Right atrium auricular region (tissue), 2 donors: ENCODE measurements around the gene PLXDC2. TPM values are rescaled to one million over a fixed set of nuclear protein-coding genes. Genes with fewer than 3 reads are reported as not detected.
"Not testable (repeated sequence)": the region's sequence is repeated elsewhere in the genome, so short reads cannot be mapped to it uniquely, and the experiment has no call there.

Source experiments
- DNase-seq: peaks from one replicate; pipeline ENCODE4 v3.0.0-alpha.2; 2019; ENCODE audit warnings: low spot score
- H3K27ac ChIP-seq, 2 donors: fragments of 200-600 bp; sonication (generic); 1 replicate in 1 of 2; 2 replicates in 1 of 2; pipeline ENCODE4 v1.5.1; 2016 to 2019
- H3K27me3 ChIP-seq, 2 donors: fragments of 200-600 bp; sonication (generic); one replicate each; pipeline versions ENCODE4 v1.5.1 to v1.6.0; 2017 to 2019
- H3K36me3 ChIP-seq: fragments of 200-600 bp; sonication (generic); one replicate; pipeline ENCODE4 v1.5.1; 2016
- H3K4me1 ChIP-seq, 2 donors: fragments of 200-600 bp; sonication (generic); one replicate each; pipeline versions ENCODE4 v1.5.1 to v1.6.0; 2017 to 2019
- H3K4me3 ChIP-seq, 2 donors: fragments of 200-600 bp; sonication (generic); 1 replicate in 1 of 2; 2 replicates in 1 of 2; pipeline ENCODE4 v1.5.1; 2017 to 2019; ENCODE audit warnings: mild to moderate bottlenecking in 1 of 2, moderate library complexity in 1 of 2
- H3K9me3 ChIP-seq, 2 donors: fragments of 200-600 bp; sonication (generic); one replicate each; pipeline ENCODE4 v1.5.1; 2019
- total RNA-seq, 2 donors: library from RNA; depleted of rRNA; stranded (reverse); fragments of >200 nt; gene quantifications; one replicate each; pipeline ENCODE4 v1.1.0, GENCODE V29; 2016
- TF ChIP-seq, protein P1 (sequence below), 2 donors: fragments of 200-600 bp; sonication (generic); IDR thresholded peaks; one replicate each; pipeline ENCODE4 v1.5.1; 2019; ENCODE audit warnings: antibody characterized with exemption in 2 of 2

The PLXDC2 gene
- total RNA-seq, 2 donors from 2014 or later, result 24.0 to 43.6 TPM

DNA sequence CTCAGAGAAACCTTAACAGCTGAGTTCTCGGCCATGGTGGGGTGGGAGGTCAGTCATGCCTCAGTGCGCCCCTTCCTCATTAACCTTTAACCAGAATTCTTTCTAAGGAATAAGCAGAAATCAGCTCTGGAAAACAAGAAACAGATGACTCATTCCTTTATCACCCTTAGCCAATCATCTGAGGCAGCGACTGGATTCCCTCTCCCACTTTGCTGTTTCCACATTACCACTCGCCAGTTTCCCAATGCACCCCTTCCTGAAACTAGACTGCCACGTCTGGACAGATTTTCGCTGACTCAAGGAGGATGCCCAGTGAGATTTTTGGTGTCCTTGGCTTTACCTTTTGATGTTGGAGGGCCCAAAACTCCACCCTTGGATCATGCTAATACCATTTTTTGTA, 223.8 kb downstream of the PLXDC2 start:
- no peaks in the 10 kb centered on the region for H3K9me3 ChIP-seq
- no peak overlapping the region for H3K27ac ChIP-seq
- TF ChIP-seq, protein P1, sequence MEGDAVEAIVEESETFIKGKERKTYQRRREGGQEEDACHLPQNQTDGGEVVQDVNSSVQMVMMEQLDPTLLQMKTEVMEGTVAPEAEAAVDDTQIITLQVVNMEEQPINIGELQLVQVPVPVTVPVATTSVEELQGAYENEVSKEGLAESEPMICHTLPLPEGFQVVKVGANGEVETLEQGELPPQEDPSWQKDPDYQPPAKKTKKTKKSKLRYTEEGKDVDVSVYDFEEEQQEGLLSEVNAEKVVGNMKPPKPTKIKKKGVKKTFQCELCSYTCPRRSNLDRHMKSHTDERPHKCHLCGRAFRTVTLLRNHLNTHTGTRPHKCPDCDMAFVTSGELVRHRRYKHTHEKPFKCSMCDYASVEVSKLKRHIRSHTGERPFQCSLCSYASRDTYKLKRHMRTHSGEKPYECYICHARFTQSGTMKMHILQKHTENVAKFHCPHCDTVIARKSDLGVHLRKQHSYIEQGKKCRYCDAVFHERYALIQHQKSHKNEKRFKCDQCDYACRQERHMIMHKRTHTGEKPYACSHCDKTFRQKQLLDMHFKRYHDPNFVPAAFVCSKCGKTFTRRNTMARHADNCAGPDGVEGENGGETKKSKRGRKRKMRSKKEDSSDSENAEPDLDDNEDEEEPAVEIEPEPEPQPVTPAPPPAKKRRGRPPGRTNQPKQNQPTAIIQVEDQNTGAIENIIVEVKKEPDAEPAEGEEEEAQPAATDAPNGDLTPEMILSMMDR (IDR thresholded peaks at IDR 0.05), result no peak

DNA sequence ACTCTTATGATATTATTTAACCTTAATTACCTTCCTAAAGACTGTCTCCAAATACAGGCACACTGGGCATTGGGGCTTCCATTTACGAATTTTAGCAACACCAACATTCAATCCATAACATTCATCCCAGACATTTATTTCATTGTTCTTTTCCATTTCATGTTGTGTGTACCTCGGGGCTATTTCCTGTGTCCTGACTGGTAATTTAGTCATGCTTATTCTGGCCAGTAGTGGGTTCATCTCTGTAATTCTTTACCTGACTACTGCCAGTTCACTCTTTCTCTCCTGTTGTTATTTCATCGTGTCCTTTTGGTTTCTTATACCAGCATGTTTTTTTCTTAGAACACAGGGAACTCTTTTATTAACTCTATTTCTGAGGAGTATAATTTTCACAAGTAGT, 225.7 kb downstream of the PLXDC2 start:
- H3K9me3 ChIP-seq, result no peaks in the 10 kb centered on the region
- no peak overlapping the region for H3K4me3 ChIP-seq
- DNase-seq, result no peak
- no peaks in the 10 kb centered on the region for H3K36me3 ChIP-seq
- TF ChIP-seq, protein P1 (IDR thresholded peaks at IDR 0.05), result no peak
- no peaks in the 10 kb centered on the region for H3K4me1 ChIP-seq
- H3K27me3 ChIP-seq, result no peaks in the 10 kb centered on the region
- H3K27ac ChIP-seq, result no peak overlapping the region

More for the DNA sequence above, 223.8 kb downstream of the PLXDC2 start:
- Histone ChIP-seq H3K4me3 (no peak overlapping the region), H3K27me3 (no peaks in the 10 kb centered on the region), H3K4me1 (no peaks in the 10 kb centered on the region), H3K36me3 (no peaks in the 10 kb centered on the region)
- peak; percentile 64 for DNase-seq

DNA sequence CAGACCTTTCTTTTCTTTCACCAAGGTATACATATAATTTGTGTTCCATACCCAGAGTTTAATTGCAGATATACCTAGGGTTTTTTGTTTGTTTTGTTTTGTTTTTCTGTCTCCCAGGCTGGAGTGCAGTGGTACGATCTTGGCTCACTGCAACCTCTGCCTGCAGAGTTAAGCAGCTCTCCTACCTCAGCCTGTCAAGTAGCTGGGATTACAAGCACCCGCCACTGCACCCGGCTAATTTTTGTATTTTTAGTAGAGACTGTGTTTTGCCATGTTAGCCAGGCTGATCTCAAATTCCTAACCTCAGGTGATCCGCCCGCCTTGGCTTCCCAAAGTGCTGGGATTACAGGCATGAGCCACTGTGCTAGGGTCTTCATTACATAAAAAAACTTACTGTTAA, 228.9 kb downstream of the PLXDC2 start:
- not testable (repeated sequence) for H3K27me3 ChIP-seq, DNase-seq, H3K4me3 ChIP-seq, H3K36me3 ChIP-seq, H3K4me1 ChIP-seq, H3K27ac ChIP-seq, H3K9me3 ChIP-seq

DNA sequence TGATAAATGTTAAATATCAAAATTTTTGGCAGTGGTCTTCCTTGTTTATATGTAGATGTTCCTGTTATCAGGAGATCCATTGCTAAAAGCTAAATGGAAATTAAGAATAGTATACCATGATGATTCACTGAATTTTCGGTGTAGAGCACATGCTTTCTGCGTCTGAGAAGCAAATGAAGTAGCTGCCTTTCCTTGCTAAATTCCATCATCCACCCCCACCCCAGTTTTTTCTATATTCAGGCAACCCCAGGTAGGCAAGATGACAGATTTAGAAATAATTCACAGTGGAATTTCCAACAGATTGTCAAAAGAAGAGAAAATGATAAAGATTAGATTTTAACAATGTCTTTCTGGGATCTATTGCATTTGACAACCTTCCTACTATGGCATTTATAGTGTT, 231.9 kb downstream of the PLXDC2 start:
- Histone ChIP-seq H3K9me3 (no peaks in the 10 kb centered on the region), H3K27me3 (no peaks in the 10 kb centered on the region), H3K36me3 (no peaks in the 10 kb centered on the region), H3K27ac (no peak overlapping the region), H3K4me3 (no peak overlapping the region), H3K4me1 (no peaks in the 10 kb centered on the region)
- TF ChIP-seq, protein P1 (IDR thresholded peaks at IDR 0.05), result no peak
- DNase-seq, result no peak

DNA sequence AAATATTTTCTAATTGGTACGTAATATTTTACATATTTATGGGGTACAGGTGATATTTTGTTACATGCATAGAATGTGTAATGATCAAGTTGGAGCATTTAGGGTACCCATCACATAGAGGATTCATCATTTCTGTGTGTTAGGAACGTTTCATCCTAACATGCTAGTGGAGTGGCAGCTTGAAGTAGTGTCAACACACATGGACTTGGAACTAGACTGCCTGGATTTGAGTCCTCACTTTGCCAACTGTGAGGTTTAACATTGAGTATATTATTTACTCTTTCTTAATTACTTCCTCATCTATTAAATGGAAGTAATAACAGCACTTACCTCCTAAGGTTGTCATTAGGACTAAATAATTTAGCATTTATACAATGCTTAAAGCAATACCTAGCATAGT, 241.9 kb downstream of the PLXDC2 start:
- Histone ChIP-seq H3K4me1 (peaks cover 0 to 4% of the 10 kb centered on the region in 2 donors), H3K4me3 (no peak overlapping the region), H3K9me3 (peaks cover 0 to 13% of the 10 kb centered on the region in 2 donors), H3K36me3 (no peaks in the 10 kb centered on the region), H3K27me3 (no peaks in the 10 kb centered on the region), H3K27ac (no peak overlapping the region)
- TF ChIP-seq, protein P1 (IDR thresholded peaks at IDR 0.05), result no peak
- DNase-seq, result no peak

DNA sequence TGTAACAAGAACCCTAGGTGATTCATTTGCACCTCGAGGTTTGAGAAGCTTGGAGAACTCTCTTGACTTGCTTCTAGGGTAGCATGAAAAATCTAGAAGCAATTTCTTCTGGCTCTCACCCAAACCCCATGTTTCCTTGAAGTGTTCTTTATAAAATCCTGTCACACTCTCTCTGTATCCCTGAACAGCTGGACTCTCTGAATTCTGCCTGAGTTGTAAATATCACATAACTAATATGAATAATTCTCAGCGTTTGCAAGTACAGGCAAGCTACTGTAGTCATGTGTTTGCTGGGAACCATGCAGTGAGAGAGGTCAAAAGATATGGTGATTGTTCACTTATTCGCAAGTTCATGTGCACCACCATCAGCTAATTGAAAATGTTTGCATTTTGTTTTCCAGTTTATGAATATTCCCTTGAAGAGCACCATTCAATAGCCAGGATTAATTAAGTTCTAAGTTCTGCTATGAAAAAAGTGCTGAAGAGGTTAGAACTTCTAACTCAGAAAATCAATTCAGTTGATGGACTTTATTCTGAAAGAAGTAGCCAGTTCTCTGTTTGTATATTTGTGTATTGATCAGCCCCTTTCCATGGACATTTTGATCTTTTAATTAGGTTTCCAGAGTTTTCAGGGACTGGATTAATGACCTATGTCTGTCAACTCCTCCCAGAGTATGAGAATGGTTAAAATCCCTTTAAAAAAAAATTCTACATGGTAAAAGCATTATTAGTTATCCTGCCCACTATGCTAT, 243.0 kb downstream of the PLXDC2 start:
- H3K27me3 ChIP-seq, result no peaks in the 10 kb centered on the region
- no peak for DNase-seq
- H3K4me1 ChIP-seq, result peaks cover 0 to 4% of the 10 kb centered on the region in 2 donors
- H3K4me3 ChIP-seq, result no peak overlapping the region
- TF ChIP-seq, protein P1 (IDR thresholded peaks at IDR 0.05), result no peak
- H3K36me3 ChIP-seq, result no peaks in the 10 kb centered on the region
- H3K27ac ChIP-seq, result no peak overlapping the region
- H3K9me3 ChIP-seq, result peaks cover 0 to 13% of the 10 kb centered on the region in 2 donors
